ENCODE measurements around the gene GTF3C6.

GTF3C6 gene

DNA sequence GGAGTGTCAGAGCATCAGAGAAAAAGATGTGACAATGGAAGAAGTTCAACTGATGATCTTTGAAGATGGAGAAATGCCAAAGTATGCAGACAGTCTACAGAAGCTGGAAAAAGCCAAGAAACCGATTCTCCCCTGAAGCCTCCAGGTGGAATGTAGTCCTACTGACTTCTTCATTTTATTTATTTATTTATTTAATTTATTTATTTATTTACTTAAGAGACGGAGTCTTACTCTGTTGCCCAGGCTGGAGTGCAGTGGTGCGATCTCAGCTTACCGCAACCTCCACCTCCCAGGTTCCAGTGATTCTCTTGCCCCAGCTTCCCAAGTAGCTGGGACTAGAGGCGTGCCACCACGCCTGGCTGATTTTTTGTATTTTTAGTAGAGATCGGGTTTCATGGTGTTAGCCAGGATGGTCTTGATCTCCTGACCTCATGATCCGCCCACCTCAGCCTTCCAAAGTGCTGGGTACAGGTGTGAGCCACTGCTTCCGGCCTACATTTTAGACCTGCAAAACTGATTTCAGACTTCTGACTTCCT, 21.1 kb downstream of the GTF3C6 start:
- no peak overlapping the region for H3K4me3 ChIP-seq (ENCODE audit: low read depth, low read length)
- TF ChIP-seq, protein P1, sequence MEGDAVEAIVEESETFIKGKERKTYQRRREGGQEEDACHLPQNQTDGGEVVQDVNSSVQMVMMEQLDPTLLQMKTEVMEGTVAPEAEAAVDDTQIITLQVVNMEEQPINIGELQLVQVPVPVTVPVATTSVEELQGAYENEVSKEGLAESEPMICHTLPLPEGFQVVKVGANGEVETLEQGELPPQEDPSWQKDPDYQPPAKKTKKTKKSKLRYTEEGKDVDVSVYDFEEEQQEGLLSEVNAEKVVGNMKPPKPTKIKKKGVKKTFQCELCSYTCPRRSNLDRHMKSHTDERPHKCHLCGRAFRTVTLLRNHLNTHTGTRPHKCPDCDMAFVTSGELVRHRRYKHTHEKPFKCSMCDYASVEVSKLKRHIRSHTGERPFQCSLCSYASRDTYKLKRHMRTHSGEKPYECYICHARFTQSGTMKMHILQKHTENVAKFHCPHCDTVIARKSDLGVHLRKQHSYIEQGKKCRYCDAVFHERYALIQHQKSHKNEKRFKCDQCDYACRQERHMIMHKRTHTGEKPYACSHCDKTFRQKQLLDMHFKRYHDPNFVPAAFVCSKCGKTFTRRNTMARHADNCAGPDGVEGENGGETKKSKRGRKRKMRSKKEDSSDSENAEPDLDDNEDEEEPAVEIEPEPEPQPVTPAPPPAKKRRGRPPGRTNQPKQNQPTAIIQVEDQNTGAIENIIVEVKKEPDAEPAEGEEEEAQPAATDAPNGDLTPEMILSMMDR (IDR thresholded peaks at IDR 0.05; ENCODE audit: low read depth, low read length), result no peak

DNA sequence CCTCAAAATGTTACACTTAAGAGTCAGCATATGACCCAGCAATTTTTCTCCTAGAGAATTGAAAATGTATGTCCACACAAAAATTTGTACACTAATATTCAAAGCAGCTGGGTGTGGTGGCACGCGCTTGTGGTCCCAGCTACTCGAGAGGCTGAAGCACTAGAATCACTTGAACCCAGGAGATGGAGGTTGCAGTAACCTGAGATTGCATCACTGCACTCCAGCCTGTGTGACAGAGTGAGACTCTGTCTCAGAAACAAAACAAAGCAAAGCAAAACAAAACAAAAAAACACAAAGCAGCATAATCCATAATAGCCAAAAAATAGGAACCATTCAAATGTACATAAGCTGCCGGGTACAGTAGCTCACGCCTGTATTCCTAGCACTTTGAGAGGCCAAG, 21.7 kb downstream of the GTF3C6 start:
- TF ChIP-seq, protein P1 (IDR thresholded peaks at IDR 0.05; ENCODE audit: low read depth, low read length), result no peak
- no peak overlapping the region for H3K4me3 ChIP-seq (ENCODE audit: low read depth, low read length)

DNA sequence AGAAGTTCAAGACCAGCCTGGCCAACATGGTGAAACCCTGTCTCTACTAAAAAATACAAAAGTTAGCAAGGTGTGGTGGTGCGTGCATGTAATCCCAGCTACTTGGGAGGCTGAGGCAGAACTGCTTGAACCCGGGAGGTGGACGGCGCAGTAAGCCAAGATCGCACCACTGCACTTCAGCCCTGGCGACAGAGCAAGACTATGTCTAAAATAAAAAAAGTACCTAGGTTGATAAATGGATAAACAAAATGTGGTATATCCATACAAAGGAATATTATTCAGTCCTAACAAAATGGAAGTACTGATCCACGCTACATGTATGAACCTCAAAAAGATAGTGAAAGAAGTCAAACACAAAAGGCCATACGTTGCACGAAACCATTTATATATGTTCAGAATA, 22.1 kb downstream of the GTF3C6 start:
- H3K4me3 ChIP-seq (ENCODE audit: low read depth, low read length), result peak overlapping the region; percentile 100
- TF ChIP-seq, protein P1 (IDR thresholded peaks at IDR 0.05; ENCODE audit: low read depth, low read length), result no peak

DNA sequence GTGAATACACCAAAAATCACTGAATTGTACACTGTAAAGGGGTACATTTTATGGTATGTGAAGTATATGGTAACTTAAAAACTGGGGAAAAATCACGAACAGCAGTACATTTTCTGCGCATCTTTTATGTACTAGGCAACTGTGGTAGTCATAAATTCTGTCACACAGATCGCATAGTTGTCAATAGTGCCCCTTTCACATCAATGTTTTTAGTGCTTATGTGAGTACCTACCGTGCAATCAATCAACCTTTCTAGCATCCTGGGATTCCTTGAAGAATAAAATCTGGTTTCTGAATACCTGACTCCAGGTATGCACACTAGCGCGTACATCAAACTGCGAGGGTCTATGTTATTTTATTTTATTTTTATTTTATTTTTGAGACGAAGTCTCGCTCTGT, 22.7 kb downstream of the GTF3C6 start:
- TF ChIP-seq, protein P1 (IDR thresholded peaks at IDR 0.05; ENCODE audit: low read depth, low read length), result no peak
- H3K4me3 ChIP-seq (ENCODE audit: low read depth, low read length), result peak overlapping the region; percentile 100

DNA sequence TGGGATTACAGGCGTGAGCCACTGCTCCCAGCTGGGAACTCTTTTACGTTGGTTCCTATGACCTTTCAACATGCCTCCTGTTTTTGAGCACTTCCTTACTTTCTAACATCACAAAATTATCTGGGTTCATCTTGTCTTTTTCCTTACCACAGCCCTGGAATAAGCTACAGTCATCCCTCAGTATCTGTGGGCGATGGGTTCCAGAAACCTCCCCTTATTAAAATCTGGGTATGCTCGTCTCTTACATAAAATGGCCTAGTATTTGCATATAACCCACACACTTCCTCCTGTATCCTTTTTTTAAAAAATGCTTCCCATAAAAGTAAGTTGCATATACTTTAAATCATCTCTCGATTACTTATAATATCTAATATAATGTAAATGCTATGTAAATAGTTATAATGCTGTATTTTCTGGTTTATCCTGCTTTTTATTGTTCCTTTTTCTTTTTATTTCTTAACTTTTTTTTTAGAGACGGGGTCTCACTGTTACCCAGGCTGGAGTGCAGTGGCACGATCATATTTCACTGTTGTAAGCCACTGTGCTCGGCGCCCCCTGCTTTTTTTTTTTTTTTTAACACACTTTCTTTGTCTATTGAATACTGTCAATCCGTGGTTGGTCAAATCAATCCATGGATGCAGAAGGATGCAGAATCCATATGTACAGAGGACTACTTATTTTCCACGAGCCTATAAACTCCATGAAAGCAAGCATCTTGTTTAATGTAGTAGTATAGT, 32.5 kb downstream of the GTF3C6 start:
- no peak overlapping the region for H3K4me3 ChIP-seq (ENCODE audit: low read depth, low read length)
- TF ChIP-seq, protein P1 (IDR thresholded peaks at IDR 0.05; ENCODE audit: low read depth, low read length), result no peak

DNA sequence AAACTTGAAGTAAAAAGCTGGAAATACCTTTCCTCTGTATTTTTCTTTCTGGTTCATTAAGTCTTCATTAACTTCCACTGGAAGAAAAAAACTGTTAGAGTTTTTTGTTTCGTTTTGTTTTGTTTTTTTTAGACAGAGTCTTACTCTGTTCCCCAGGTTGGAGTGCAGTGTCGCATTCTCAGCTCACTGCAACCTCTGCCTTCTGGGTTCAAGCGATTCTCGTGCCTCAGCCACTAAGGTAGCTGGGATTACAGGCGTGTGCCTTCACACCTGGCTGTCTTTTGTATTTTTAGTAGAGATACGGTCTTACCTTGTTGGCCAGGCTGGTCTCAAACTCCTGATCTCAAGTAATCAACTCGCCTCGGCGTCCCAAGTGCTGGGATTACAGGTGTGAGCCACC, 38.2 kb downstream of the GTF3C6 start:
- H3K4me3 ChIP-seq (ENCODE audit: low read depth, low read length), result no peak overlapping the region
- TF ChIP-seq, protein P1 (IDR thresholded peaks at IDR 0.05; ENCODE audit: low read depth, low read length), result no peak

DNA sequence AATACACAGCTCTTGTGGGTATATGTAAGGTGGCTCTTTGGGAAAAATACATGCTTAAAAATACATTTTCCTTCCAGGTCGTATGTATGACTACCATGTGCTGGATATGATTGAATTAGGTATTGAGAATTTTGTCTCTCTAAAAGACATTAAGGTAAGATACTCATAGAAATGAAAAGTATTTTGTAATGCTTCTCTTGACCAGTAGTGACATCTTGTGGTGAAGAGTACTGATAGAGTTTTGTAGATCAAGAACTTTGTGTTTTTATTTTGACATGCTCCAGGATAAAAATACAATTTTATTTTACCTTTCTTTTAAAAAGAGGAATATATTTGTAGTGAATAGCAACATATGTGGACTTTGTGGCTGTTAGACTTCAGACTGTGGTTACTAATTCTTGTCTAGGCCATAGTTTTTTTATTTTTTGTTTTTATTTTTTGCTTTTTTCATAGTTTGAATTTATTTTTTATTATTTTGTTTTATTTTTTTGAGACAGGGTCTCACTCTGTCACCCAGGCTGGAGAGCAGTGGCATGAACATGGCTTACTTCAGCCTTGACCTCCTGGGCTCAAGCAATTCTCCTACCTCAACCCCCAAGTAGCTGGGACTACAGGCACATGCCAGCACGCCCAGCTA, 41.2 kb downstream of the GTF3C6 start:
- H3K4me3 ChIP-seq (ENCODE audit: low read depth, low read length), result no peak overlapping the region
- TF ChIP-seq, protein P1 (IDR thresholded peaks at IDR 0.05; ENCODE audit: low read depth, low read length), result no peak
